K562 (cell line): ENCODE measurements around the gene CAMK2G.

Source experiments
- ELK1 ChIP-seq: sonication (generic); formaldehyde crosslinking; IDR thresholded peaks from 2 replicates; pipeline ENCODE4 v1.8.1; 2022; ENCODE audit warnings: missing genetic modification reagents
- EZH2 ChIP-seq: IDR thresholded peaks from 2 replicates; pipeline ENCODE4 v1.6.1; 2012; ENCODE audit warnings: low read depth, mild to moderate bottlenecking, inconsistent platforms, low read length, borderline replicate concordance
- TFAP4 ChIP-seq: sonication (generic); formaldehyde crosslinking; IDR thresholded peaks from 2 replicates; pipeline ENCODE4 v1.8.0; 2022; ENCODE audit warnings: missing genetic modification reagents, mild to moderate bottlenecking, moderate library complexity, borderline replicate concordance
- XRCC4 ChIP-seq: IDR thresholded peaks from one replicate; pipeline ENCODE4 v1.6.1; 2011; ENCODE audit not compliant: insufficient read depth, insufficient read length; ENCODE audit errors: extremely low read depth
- ZNF318 ChIP-seq, 2 experiments: fragments of 450-650 bp; IDR thresholded peaks; 2 replicates each; pipeline ENCODE4 v1.6.1; 2016; ENCODE audit warnings: mild to moderate bottlenecking in 2 of 2, borderline replicate concordance in 1 of 2, low read depth in 1 of 2, moderate library complexity in 1 of 2

GRCh38 chr10:73810358-73810734, 64.0 kb downstream of the CAMK2G start:
- no peak for TF ChIP-seq XRCC4
- no peak for TF ChIP-seq ZNF318 (IDR thresholded peaks at IDR 0.05; ENCODE audit: borderline replicate concordance in 1 of 2, low read depth in 1 of 2)
- TF ChIP-seq TFAP4: no peak
- TF ChIP-seq ELK1 (CRISPR knock-in tag): no peak
- TF ChIP-seq EZH2: no peak
